Suprapubic skin (tissue), 4 donors: ENCODE measurements around the gene COL15A1.

Source experiments
- CTCF ChIP-seq, 2 donors: fragments of 200-600 bp in 1 of 2; fragments of 450-650 bp in 1 of 2; sonication (generic) in 1 of 2; IDR thresholded peaks; one replicate each; pipeline ENCODE4 v1.5.1; 2016 to 2019; ENCODE audit warnings: antibody characterized with exemption in 2 of 2, mild to moderate bottlenecking in 1 of 2, moderate library complexity in 1 of 2
- POLR2A ChIP-seq, 2 donors: fragments of 450-650 bp; IDR thresholded peaks; one replicate each; pipeline ENCODE4 v1.6.1; 2017; ENCODE audit warnings: antibody characterized with exemption in 2 of 2, mild to moderate bottlenecking in 2 of 2, moderate library complexity in 2 of 2
- POLR2AphosphoS5 ChIP-seq, 3 donors: sonication (generic); formaldehyde crosslinking; IDR thresholded peaks; one replicate each; pipeline ENCODE4 v1.6.1; 2017; ENCODE audit warnings: antibody characterized with exemption in 3 of 3

GRCh38 chr9:98968601-98969337 lies 25.1 kb downstream of the COL15A1 start:
- TF ChIP-seq CTCF (IDR thresholded peaks at IDR 0.05) (no peak), POLR2AphosphoS5 (IDR thresholded peaks at IDR 0.05) (no peak), POLR2A (IDR thresholded peaks at IDR 0.05) (no peak)
